Heart left ventricle (tissue), 16 donors: ENCODE data around the gene MAPK8IP1. TPM values are rescaled to one million over a fixed set of nuclear protein-coding genes. Genes with fewer than 3 reads are reported as not detected.

Experiments
- ATAC-seq, 4 donors: fragments of 200-7000 bp; cut with Tn5 transposase; one replicate each; pipeline ENCODE4 v1.9.1; 2020 to 2022; ENCODE audit warnings: moderate library complexity in 4 of 4, mild to moderate bottlenecking in 3 of 4, moderate number of reproducible peaks in 1 of 4
- DNase-seq, 5 donors: peaks; one replicate each; pipeline ENCODE4 v3.0.0-alpha.2; 2020
- H3K27ac ChIP-seq, 12 donors: fragments of 200-600 bp; sonication (generic) in 4 of 12; one replicate each; pipeline versions ENCODE4 v1.5.0 to v1.8.0; 2016 to 2022; ENCODE audit warnings: mild to moderate bottlenecking in 2 of 12
- H3K27me3 ChIP-seq, 9 donors: fragments of 200-600 bp; sonication (generic) in 2 of 9; one replicate each; pipeline versions ENCODE4 v1.5.1 to v1.8.0; 2016 to 2022; ENCODE audit warnings: mild to moderate bottlenecking in 3 of 9
- H3K36me3 ChIP-seq, 9 donors: fragments of 200-600 bp; sonication (generic) in 2 of 9; one replicate each; pipeline versions ENCODE4 v1.5.0 to v1.8.0; 2018 to 2022; ENCODE audit warnings: mild to moderate bottlenecking in 2 of 9
- H3K4me1 ChIP-seq, 12 donors: fragments of 200-600 bp; sonication (generic) in 4 of 12; one replicate each; pipeline versions ENCODE4 v1.5.0 to v1.8.0; 2016 to 2022; ENCODE audit warnings: mild to moderate bottlenecking in 3 of 12
- H3K4me3 ChIP-seq, 12 donors: fragments of 200-600 bp; sonication (generic) in 4 of 12; one replicate each; pipeline versions ENCODE4 v1.5.0 to v1.8.0; 2017 to 2022; ENCODE audit warnings: mild to moderate bottlenecking in 9 of 12, moderate library complexity in 4 of 12
- H3K9me3 ChIP-seq, 12 donors: fragments of 200-600 bp; sonication (generic) in 4 of 12; one replicate each; pipeline versions ENCODE4 v1.5.0 to v1.8.0; 2016 to 2022; ENCODE audit warnings: mild to moderate bottlenecking in 1 of 12
- CTCF ChIP-seq, 12 donors: fragments of 200-600 bp; sonication (generic) in 4 of 12; IDR thresholded peaks; one replicate each; pipeline versions ENCODE4 v1.5.0 to v1.8.0; 2018 to 2022; ENCODE audit warnings: antibody characterized with exemption in 12 of 12, mild to moderate bottlenecking in 5 of 12
- POLR2A ChIP-seq, 2 donors: fragments of 450-650 bp; IDR thresholded peaks; one replicate each; pipeline ENCODE4 v1.6.1; 2017; ENCODE audit warnings: antibody characterized with exemption in 2 of 2, mild to moderate bottlenecking in 2 of 2, moderate library complexity in 2 of 2
- WGBS, 4 donors: extraction: QIAGEN DNeasy Blood & Tissue Kit in 2 of 4; methylation state at CpG; one replicate each; pipeline versions ENCODE4 v1.1.5 to v1.1.7; 2013 to 2018; 5-methylcytosine and 5-hydroxymethylcytosine counted together
- intact Hi-C, 10 donors: fragments of 100-400 bp; cut with DNase I; formaldehyde crosslinking; loops; one replicate each; pipeline versions ENCODE4 v1.11.1 to v1.14.2; 2022
- polyA plus RNA-seq, 2 donors: library from polyadenylated mRNA; stranded (reverse); fragments of 200-250 nt; gene quantifications; one replicate each; pipeline ENCODE4 v1.2.3, GENCODE V29; 2013
- total RNA-seq, 9 donors: library from RNA; depleted of rRNA in 2 of 9; stranded (reverse); fragments of >200 nt in 2 of 9; fragmentation: NEBNext Ultra II Directional in 3 of 9; extraction: Animal tissue kit (Norgen Biotek cat#: 25700) in 3 of 9; gene quantifications; one replicate each; pipeline versions ENCODE4 v1.1.0 to v1.2.4, GENCODE V29; 2016 to 2023
- donor health status: ischemic (EF 13 %, LVEDD 7.1; RV severe dilation, severe dysfunction).
- donor health status: healthy with polysubstance abuse.
- donor health status: DM: no; HTN: yes; CAD: no.
- donor health status: DM: no; HTN: no; CAD: no.
- donor health status: ischemic (EF 25% LVEDD 6.9; RV normal size, moderate dysfunction).
- donor health status: ischemic (EF 25% LVEDD 5.7; RV mildly dilated, moderate dysfunction).
- donor health status: healthy.
- donor health status: DM: yes; HTN: yes; CAD: no.
- donor health status: ischemic (EF 35%, LVEDD 5.7; RV mildly dilated, moderate dysfunction).
- donor health status: nonischemic (EF 11% LVEDD 7.7; RV severe dilation, severe dysfunction).
- donor health status: DM: yes; HTN: yes; CAD: no.
- donor health status: PGD.
- donor health status: ischemic (EF 29% LVEDD 5.4; RV normal size, mild dysfunction).
- donor health status: nonischemic (EF 23%, LVEDD 6.1; RV moderate dilation, normal function).

Gene MAPK8IP1
- total and polyA plus RNA-seq, 11 donors: 2.4 to 8.0 (median 7.3) TPM

- Histone ChIP-seq H3K27me3 (no peaks in the 10 kb centered on the region), H3K9me3 (no peaks in the 10 kb centered on the region), H3K4me1 (peaks cover 0 to 11% (median 0%) of the 10 kb centered on the region in 12 donors), H3K36me3 (peaks cover 0 to 91% (median 83%) of the 10 kb centered on the region in 9 donors), H3K27ac (no peak overlapping the region), H3K4me3 (no peak overlapping the region)
- DNase-seq (no peak), ATAC-seq (no peak)
- WGBS, 4 donors: 93 to 95% (median 94%) methylated on average over 4 of the region's 4 CpGs
- TF ChIP-seq POLR2A (IDR thresholded peaks at IDR 0.05): no peak
- no peak for TF ChIP-seq CTCF (IDR thresholded peaks at IDR 0.05)
- intact Hi-C loops: no loop called here
These were observed 56.9 kb downstream of the MAPK8IP1 start for GRCh38 chr11:45942381-45942780.

- no peaks in the 10 kb centered on the region for H3K9me3 ChIP-seq
- H3K4me3 ChIP-seq: no peak overlapping the region
- H3K4me1 ChIP-seq: peaks cover 0 to 11% (median 0%) of the 10 kb centered on the region in 12 donors
- intact Hi-C loops: no loop called here
- peak overlapping the region in 4 of 12 donors; percentile 9 to 52 (median 24) for H3K27ac ChIP-seq
- DNase-seq: no peak
- TF ChIP-seq CTCF (IDR thresholded peaks at IDR 0.05): no peak
- TF ChIP-seq POLR2A (IDR thresholded peaks at IDR 0.05): no peak
- peak in 3 of 4 donors; percentile 22 to 40 (median 32) for ATAC-seq
- peaks cover 0 to 100% (median 97%) of the 10 kb centered on the region in 9 donors for H3K36me3 ChIP-seq
- H3K27me3 ChIP-seq: no peaks in the 10 kb centered on the region
- WGBS, 4 donors: 59 to 74% (median 64%) methylated on average over 3 of the region's 3 CpGs
These were observed 60.0 kb downstream of the MAPK8IP1 start for GRCh38 chr11:45945397-45945999.

GRCh38 chr11:45947885-45948284, 62.4 kb downstream of the MAPK8IP1 start:
- no peak for DNase-seq
- no peak for TF ChIP-seq POLR2A (IDR thresholded peaks at IDR 0.05)
- no peak for TF ChIP-seq CTCF (IDR thresholded peaks at IDR 0.05)
- ATAC-seq: no peak
- Histone ChIP-seq H3K9me3 (no peaks in the 10 kb centered on the region), H3K27me3 (no peaks in the 10 kb centered on the region), H3K4me1 (peaks cover 0 to 11% (median 0%) of the 10 kb centered on the region in 12 donors), H3K36me3 (peaks cover 0 to 100% (median 98%) of the 10 kb centered on the region in 9 donors), H3K27ac (no peak overlapping the region), H3K4me3 (no peak overlapping the region)
- intact Hi-C loops: no loop called here
- WGBS, 4 donors: 73 to 100% (median 90%) methylated on average over 1 of the region's 1 CpG

GRCh38 chr11:45948356-45948755, 62.9 kb downstream of the MAPK8IP1 start:
- peaks cover 0 to 11% (median 0%) of the 10 kb centered on the region in 12 donors for H3K4me1 ChIP-seq
- no peak for ATAC-seq
- TF ChIP-seq POLR2A (IDR thresholded peaks at IDR 0.05) (no peak), CTCF (IDR thresholded peaks at IDR 0.05) (no peak)
- H3K36me3 ChIP-seq: peaks cover 0 to 100% (median 98%) of the 10 kb centered on the region in 9 donors
- WGBS, 4 donors: 95 to 100% (median 95%) methylated on average over 3 of the region's 3 CpGs
- no peaks in the 10 kb centered on the region for H3K27me3 ChIP-seq
- no peak overlapping the region for H3K27ac ChIP-seq
- no peak overlapping the region for H3K4me3 ChIP-seq
- intact Hi-C loops: no loop called here
- no peak for DNase-seq
- H3K9me3 ChIP-seq: no peaks in the 10 kb centered on the region
